Endothelial cell of umbilical vein (primary cell): ENCODE measurements around the gene ZNF527.

Experiments used
- POLR2AphosphoS5 ChIP-seq: IDR thresholded peaks from 2 replicates; pipeline ENCODE4 v1.6.1; 2012; ENCODE audit warnings: low read depth, mild to moderate bottlenecking, control low read depth, low read length, moderate library complexity; ENCODE audit not compliant: insufficient read depth
- TF ChIP-seq, protein P1 (sequence below), 2 donors: IDR thresholded peaks; 1 replicate in 1 of 2; 2 replicates in 1 of 2; pipeline ENCODE4 v1.5.1; 2011; ENCODE audit warnings: low read length in 2 of 2, mild to moderate bottlenecking in 2 of 2, moderate library complexity in 2 of 2, control low read depth in 1 of 2, inconsistent platforms in 1 of 2, low read depth in 1 of 2; ENCODE audit not compliant: insufficient read depth in 1 of 2; ENCODE audit errors: extremely low read depth in 1 of 2

DNA sequence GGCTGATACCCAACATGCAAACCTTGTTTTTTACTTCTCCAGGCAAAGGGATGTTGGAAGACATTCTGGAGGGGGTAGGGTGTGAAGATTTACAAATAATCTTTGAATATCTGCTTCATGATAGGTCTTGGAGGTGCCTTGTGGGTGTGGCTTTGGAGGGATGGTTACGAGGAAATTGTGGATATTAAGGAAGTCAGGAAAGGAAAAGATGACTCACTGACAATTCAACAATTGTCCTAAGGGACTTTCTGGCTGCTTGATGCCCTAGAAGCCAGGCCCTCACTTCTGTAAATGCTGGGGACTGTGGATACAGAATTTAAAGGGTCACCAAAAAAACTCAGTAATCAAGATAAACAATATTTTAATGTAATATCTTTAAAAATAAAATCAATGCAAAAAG, 37.4 kb upstream of the ZNF527 start:
- TF ChIP-seq, protein P1, sequence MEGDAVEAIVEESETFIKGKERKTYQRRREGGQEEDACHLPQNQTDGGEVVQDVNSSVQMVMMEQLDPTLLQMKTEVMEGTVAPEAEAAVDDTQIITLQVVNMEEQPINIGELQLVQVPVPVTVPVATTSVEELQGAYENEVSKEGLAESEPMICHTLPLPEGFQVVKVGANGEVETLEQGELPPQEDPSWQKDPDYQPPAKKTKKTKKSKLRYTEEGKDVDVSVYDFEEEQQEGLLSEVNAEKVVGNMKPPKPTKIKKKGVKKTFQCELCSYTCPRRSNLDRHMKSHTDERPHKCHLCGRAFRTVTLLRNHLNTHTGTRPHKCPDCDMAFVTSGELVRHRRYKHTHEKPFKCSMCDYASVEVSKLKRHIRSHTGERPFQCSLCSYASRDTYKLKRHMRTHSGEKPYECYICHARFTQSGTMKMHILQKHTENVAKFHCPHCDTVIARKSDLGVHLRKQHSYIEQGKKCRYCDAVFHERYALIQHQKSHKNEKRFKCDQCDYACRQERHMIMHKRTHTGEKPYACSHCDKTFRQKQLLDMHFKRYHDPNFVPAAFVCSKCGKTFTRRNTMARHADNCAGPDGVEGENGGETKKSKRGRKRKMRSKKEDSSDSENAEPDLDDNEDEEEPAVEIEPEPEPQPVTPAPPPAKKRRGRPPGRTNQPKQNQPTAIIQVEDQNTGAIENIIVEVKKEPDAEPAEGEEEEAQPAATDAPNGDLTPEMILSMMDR (IDR thresholded peaks at IDR 0.05; ENCODE audit: extremely low read depth in 1 of 2, insufficient read depth in 1 of 2, low read depth in 1 of 2, low read length in 2 of 2): no peak
- TF ChIP-seq POLR2AphosphoS5: no peak
